GM12801 (cell line): ENCODE results near the gene PIK3R5.

Experiments
- CTCF ChIP-seq: IDR thresholded peaks from one replicate; pipeline ENCODE4 v1.5.1; 2011; ENCODE audit warnings: control low read depth; ENCODE audit not compliant: insufficient read length; ENCODE audit errors: extremely low read depth

PIK3R5 gene

GRCh38 chr17:8868529-8868951 lies 97.0 kb downstream of the PIK3R5 start:
- no peak for TF ChIP-seq CTCF

- no peak for TF ChIP-seq CTCF
Measured at GRCh38 chr17:8868092-8868491, 97.4 kb downstream of the PIK3R5 start.

- no peak for TF ChIP-seq CTCF
Measured at GRCh38 chr17:8867361-8867981, 98.0 kb downstream of the PIK3R5 start, which contains the start of gene PIK3R6. TSS of gene PIK3R6 (minus strand) at chr17:8867674. CDS start at chr17:8849794, 17,880 bp downstream.

- no peak for TF ChIP-seq CTCF
Measured at GRCh38 chr17:8865811-8866210, 99.7 kb downstream of the PIK3R5 start.

- no peak for TF ChIP-seq CTCF
Measured at GRCh38 chr17:8865385-8865784, 100.1 kb downstream of the PIK3R5 start.

GRCh38 chr17:8862213-8863056 lies 103.1 kb downstream of the PIK3R5 start:
- no peak for TF ChIP-seq CTCF

- no peak for TF ChIP-seq CTCF
Measured at GRCh38 chr17:8861495-8862181, 103.9 kb downstream of the PIK3R5 start.
